ENCODE results near the gene TMEM120B.
A peak's percentile ranks its signal among the peaks of the same experiment; 100 is the strongest.
"Not testable (repeated sequence)": the region's sequence is repeated elsewhere in the genome, so short reads cannot be mapped to it uniquely, and the experiment has no call there.

The TMEM120B gene

DNA sequence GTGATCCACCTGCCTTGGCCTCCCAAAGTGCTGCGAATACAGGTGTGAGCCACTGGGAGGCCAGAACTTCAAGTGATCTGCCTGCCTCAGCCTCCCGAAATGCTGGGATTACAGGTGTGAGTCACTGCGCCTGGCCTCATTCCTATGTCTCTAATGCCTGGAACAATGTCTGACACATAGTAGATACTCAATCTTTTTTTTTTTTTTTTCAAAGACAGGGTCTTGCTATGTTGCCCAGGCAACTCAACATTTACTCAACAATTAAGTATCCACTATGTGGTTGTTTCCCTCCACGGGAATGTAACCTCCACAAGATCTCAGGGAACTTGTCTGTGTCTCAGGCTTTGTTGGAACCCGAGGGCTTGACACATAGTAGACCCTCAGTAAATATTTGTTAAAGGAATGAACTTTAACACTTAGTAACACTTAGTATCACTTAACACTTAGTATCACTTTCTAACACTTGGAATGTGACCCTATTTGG is 3.0 kb upstream of the TMEM120B start:
- peak; percentile 78 for DNase-seq

DNA sequence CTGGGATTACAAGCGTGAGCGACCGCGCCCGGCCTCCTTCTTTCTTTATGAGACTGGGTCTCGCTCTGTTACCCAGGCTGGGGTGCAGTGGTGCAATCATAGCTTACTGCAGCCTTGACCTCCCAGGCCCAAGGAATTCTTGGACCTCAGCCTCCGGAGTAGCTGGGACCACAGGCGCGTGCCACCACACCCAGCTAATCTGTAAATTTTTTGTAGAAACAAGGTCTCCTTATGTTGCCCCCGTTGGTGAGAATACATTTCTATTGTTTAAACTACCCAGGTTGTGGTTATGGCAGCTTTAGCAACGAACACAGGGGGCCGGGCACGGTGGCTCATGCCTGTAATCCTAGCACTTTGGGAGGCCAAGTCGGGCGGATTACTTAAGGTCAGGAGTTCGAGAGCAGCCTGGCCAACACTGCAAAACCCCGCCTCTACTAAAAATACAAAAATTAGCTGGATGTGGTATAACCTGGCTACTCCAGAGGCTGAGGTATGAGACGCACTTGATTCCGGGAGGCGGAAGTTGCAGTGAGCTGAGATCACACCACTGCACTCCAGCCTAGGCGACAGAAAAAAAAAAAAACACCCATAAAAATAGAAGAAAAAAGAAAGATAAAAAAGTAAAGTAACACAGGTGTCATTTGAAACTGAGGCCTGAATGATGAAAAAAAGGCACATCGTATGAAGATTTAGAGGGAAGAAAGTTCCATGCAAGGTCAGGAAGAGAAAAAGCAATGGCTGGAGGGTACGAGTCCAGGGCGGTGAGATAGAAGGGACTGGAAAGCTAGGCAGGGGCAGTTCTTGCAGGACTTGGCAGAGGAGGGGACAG is 977 bp upstream of the TMEM120B start:
- no peak for DNase-seq

DNA sequence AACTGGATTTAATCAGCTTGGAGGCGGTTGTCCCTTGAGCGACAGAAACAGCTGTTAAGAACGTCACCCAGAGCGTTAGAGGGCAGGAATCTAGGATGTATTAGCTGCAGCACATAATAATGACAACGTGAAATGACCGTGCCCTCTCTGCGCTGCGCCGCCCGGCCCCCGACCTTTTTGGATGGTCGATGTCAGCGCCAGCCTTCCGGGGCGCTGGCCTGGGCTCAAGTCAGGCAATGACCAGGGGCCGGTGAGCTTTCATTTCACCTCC is 427 bp upstream of the TMEM120B start:
- no peak for DNase-seq

DNA sequence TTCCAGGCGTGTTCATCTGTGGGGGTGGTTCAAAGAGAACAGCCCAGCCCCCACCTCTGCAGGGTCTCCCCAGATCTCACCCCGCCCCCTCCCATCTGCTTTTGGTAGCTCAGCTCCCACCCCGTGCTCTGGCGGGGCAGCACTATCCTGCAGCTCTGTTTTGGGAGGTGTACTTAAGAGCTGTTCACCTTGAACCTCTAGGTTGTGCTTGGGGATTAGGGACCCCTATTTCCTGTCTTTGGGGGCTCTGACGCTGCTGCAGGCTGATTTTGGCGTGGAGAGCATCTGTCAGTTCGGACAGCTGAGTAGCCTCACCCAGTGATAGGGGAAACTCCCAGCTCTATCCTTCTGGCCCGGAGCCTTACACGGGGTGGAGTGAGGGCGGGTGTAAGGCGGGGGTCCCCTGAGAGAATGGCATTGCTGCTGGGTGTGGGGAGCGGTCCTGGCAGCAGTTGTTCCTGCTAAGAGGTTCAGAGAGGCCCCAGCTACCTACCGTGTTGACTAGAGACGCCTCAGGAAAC is 765 bp downstream of the TMEM120B start:
- DNase-seq, result no peak

DNA sequence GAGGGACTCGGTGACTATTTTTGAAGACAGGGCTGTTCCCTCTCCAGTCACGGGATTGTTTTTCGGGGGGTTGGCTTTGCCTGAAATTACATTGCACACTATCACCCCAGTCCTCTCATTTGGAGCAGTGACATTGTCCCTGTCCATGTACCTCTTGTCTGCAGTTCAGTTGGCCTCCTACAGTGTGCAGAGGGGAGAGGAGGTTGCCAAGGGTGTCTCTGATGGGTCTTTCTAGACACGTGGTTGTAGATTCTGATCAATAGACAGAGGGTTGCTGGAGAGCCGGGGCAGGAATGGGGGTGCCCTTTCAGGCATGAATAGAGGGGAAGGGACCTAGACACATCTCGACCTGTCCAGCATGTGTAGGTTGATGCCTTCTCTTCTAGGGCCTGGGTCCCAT is 1.2 kb downstream of the TMEM120B start:
- no peak for DNase-seq

DNA sequence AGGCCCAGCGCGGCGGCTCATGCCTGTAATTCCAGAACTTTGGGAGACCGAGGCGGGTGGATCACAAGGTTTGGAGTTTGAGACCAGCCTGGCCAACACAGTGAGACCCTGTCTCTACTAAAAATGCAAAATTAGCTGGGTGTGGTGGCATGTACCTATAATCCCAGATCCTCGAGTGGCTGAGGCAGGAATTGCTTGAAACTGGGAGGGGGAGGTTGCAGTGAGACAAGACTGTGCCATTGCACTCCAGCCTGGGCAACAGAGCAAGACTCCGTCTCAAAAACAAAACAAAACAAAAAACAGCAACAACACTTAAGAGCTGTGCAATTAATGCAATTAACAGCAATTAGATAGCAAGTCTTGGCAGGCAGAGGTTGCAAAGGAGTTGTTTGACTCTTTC is 2.5 kb downstream of the TMEM120B start:
- DNase-seq, result not testable (repeated sequence)

DNA sequence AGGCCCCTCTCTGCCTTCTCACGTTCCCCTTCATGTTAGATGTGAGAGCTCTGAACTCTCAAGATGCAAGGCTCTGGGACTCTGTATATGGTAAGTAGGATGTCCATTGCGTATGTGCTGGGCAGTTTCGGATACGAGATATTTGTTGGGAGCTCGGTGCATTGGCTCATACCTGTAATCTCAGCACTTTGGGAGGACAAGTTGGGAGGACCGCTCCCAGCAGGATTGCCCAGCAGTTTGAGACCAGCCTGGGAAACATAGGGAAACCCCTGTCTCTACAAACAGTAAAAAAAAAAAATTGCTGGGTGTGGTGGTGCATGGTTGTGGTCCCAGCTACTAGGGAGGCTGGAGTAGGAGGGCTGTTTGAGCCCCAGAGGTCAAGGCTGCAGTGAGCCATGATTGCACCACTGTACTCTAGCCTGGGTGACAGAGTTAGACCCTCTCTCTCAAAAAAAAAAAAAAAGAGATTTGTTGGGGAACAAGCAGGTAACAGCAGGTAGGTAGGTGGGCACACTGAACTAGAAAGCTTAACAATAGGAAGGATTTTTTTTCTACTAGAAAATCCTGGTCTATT is 3.4 kb downstream of the TMEM120B start:
- no peak for DNase-seq

DNA sequence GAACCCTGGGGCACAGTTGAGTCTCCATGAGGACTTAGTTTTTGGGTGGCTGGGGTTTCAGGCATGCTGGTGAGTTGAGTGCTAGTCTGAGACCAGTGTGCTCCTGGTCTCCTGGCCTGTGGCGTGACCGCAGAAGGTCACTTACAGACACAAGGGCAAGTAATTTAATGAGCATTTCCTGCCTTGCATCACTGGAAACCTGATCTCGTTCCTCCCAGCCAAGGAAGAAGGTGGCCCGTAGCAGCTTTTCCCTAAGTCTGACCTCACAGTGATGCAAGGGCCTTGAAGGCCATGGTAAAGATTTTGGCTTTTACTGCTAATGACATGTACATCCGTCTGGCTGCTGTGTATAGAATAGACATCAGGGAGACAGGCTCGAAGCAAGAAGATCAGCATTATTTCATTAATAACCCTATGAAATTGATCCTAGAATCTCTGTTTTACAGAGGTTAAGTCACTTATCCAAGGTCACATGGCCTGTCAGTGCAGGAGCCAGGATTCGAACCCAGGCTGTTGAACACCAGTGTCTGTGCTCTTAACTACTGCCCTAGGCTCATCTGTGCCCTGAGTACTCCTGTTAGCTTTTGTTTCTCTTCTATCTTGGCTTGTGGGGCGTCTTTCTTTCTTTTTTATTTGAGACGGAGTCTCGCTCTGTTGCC is 4.6 kb downstream of the TMEM120B start:
- DNase-seq, result peak; percentile 83

DNA sequence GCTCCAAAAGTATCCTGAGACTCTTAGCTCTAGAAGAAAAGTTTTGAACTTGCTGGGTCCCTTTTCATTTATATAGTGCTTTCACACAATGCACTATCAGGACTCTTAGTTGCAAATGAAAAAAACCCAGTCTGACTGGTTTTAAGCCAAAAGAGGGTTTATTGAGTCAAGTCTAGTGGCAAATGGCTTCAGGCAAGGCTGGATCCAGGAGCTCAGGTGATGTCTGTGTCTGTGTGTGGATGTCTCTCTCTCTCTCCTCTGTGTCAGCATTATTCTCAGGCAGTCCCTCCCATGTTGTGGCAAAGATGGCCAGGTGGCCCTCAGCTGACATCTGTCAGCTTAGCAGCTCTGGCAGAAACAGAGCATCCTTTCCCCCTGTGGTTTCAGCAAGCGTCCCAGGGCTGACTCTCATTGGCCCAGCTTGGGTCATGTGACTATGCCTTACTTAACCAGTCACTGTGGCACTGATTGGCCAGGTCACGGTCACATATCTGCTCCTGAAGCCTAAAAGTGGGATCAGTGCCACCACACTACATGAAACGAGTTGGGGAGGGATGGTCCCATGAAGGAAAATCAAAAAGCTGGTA is 6.2 kb downstream of the TMEM120B start:
- DNase-seq, result no peak

DNA sequence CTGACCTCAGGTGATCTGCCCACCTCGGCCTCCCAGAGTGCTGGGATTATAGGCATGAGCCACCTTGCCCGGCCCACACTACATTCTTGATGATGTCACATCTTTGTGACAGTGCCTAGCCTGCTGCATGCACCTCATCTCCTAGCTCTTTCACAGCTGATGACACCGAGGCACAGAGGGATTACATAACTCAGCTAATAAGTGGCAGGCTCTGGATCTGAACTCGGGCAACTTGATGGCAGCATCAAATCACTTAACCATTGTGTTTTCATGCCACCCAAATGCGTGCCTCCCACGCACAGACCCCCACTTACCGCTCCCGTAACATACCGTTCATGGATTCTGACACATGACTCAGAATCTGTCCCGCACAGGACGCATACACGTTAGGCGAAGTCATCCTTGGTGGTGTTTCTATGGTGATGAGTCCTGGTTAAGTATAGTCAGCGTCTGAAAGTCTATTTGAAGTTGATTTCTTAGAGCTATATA is 7.4 kb downstream of the TMEM120B start:
- DNase-seq, result peak; percentile 90

DNA sequence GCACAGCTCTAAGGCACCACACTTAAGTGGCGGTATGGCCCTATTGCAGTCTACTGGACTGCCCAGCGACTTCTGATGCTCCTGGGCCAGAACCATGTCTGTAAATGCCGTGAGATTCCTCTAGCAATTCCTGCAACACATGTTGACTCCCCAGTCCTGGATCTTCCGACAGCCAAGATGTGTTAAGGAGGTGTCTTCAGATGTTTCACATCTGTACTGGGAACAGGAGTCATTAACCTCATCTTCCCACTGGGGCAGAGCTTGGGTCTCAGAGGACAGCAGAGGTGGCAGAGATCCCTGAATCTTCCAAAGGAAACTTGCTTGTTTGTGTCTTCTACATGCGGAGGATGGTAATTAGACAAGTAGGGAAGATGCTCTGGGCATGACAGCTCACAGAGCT is 8.2 kb downstream of the TMEM120B start:
- no peak for DNase-seq

DNA sequence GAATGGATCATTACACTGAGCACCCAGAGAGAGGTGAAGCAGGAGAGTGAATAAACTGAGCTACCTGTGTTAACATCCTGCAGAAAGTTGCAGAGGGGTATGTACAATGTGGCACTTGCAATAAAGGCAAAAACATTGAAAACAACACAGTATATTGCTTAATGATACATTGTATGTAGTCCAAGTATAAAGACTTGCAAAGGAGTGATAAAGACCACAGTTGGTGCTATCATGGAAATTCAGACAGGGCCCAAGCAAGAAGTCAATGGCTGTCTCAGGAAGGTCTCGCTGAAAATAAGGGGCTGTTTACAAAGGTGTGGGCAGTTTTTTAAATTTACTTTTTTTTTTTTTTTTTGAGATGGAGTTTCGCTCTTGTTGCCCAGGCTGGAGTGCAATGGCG is 10.0 kb downstream of the TMEM120B start:
- no peak for DNase-seq

DNA sequence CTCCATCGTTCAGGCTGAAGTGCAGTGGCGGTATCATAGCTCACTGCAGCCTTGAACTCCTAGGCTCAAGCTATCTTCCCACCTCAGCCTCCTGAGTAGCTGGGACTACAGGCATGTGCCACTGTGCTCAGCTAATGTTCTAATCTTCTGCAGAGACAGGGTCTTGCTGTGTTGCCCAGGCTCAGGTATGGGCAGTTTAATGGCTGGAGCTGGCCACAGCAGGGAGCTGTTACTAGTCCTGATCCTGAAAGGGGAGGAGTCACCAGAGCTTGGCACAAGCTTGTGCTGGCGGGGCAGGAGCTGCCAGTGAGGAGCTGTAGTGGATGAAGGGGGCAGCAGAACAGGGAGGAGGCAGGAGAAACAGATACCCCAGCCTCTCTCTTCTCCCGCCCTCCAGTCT is 10.6 kb downstream of the TMEM120B start:
- DNase-seq, result no peak

DNA sequence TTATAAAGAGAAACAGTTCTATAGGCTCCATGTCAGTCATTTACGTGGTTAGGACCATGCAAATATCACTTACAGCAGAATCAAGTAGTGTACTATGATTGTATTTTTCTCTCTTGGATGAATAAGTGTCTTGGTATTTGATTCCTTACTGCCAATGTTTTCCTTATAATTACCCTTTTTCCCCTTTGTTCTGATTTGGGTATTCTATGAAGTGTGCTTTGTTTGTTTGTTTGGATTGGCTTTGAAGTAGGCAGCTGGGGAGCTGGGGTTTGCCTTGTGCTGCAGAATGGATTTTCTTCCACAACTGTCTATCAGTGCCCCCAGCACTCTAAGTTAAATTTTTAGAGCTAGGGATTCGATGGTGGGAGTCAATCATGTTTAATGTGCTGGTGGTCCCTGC is 12.4 kb downstream of the TMEM120B start:
- DNase-seq, result no peak

DNA sequence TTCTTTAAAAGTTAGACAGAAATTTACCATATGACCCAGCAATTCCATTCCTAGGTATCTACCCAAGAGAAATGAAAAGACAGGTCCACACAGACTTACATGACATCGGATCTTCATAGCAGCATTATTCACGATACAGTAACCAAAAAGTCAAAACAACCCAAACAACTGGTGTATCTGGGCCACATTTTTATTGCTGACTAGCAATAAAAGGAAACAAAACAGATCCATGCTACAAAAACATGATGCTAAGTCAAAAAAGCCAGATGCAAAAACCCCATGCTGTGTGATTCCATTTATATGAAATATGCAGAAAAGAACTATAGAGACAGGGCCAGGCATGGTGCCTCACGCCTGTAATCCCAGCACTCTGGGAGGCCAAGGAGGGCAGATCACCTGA is 12.9 kb downstream of the TMEM120B start:
- no peak for DNase-seq

DNA sequence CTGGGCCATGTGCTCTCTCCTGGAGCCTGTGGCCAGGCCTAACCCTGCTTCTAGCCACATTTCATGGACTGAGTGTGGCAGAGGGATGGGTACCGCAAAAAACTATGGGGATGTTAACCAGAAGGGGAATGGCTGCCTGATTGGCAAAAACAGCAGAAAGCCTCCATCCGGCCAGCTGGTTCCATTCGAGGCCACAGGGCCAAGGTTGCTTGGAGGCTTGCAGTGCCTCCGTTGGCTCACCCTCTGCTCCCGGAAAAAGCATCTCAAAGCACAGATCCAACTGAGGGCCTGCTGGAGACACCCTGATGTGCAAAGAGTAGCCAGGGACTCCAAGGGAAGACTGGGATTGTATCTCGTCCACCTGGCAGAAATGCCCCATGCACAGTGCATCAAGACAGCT is 16.5 kb downstream of the TMEM120B start:
- DNase-seq, result no peak

DNA sequence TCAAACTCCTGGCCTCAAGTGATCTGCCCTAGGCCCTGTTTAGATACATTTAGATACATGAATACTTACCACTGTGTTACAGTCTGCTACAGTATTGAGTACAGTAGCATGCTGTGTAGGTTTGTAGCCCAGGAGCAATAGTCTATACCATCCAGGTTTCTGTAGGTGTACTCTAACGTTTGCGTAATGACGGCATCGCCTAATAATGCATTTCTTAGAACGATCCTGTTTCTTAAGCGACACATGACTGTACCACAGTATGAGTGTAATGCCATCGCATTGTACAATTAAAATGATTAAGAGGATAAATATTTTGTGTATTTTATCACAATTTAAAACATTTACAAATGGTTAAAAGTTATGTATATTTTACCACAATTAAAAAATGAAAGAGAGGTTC is 18.9 kb downstream of the TMEM120B start:
- no peak for DNase-seq

DNA sequence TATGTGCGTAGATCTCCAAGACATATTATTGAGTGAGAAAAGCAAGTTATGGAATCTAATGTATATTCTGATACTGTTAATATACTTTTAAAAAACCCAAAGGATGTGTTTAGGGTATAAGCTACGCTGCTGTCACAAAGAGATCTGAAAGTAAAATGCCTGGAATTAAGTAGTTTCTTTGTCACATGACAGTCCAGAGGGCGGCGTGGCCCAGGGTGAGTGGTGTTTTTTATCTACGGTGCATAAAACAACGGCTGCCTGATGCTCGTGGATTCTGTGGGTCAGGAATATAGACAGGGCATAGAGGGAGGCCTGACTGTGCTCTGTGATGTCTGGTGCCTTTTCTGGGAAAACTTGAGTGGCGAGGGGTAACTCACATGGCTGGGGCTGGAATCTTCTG is 21.3 kb downstream of the TMEM120B start:
- no peak for DNase-seq

DNA sequence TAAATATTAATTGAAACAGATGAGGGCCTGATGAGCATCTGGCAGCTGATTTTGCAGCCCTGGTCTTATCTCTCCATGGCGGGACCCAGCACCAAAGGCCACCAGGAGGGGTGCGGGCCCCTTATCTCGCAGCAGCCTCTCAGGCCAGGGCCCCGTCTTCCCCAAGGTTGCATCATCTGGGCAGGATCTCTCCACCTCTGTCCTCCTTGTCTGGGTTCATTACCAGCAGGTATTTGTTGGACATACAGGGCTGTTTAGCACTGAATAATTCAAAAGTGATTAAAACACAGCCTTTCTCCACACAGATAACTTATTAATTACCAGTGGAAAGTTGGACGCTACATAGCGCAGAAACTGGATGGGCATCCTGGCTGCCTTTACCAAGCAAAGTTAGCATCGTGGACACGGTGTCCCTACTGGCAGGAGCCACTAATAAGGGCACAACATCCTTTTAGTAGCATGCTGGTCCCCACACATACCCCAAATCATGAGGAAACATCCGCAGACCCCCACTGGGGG is 25.8 kb downstream of the TMEM120B start:
- DNase-seq, result no peak

DNA sequence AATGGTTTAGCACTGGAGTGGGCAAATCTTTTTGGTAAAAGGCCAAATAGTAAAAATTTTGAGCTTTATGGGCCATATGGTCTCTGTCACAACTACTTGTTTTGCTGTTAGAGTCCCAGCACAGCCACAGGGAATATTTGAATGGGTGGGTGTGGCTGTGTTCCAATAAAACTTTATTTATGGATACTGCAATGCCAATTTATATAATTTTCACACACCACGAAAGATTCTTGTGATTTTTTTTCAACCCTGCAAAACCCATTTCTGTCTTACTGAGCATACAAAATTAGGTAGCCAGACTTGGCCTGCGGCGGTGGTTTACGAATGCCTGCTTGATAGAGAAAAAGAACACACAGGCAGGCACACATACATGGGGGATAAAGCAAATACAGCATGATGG is 28.3 kb downstream of the TMEM120B start:
- no peak for DNase-seq

DNA sequence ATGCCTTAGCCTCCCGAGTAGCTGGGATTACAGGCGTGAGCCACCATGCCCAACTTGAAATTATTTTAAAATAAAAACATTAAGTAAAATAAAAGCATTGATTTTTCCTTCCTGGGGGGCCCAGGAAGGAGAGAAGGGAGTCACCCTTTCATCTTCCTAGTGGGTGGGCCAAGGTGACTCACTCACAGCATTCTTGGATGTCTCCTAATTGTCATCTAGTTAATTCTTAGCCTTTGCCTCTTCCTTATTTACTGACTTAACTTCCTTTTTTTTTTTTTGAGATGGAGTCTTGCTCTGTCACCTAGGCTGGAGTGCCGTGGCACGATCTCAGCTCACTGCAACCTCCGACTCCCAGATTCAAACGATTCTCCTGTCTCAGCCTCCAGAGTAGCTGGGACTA is 29.2 kb downstream of the TMEM120B start:
- no peak for DNase-seq

DNA sequence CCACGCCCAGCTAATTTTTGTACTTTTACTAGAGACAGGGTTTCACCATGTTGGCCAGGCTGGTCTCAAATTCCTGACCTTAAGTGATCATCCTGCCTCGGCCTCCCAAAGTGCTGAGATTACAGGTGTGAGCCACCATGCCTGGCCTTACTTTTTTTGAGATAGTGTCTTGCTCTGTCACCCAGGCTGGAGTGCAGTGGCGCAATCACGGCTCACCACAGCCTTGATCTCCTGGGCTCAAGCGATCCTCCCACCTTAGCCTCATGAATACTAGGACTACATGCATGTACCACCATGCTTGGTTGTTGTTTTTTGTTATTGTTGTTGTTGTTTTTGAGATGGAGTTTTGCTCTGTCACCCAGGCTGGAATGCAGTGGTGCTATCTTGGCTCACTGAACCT is 33.0 kb downstream of the TMEM120B start:
- not testable (repeated sequence) for DNase-seq

DNA sequence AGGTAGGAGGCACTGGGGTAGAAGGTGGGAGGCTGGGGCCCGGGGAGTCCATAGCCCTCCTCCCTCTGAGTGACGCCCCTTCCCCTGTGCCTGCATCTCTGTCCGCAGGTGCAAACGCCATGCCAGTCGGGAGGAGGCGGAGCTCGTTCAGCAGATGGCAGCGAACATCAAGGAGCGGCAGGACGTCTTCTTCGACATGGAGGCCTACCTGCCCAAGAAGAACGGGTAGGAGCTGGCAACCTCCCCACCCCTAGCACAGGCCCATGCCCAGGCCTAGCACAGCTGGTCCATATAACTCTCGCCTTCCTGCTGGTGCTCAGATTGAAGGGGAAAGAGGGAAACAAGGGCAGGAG is 35.6 kb downstream of the TMEM120B start:
- DNase-seq, result no peak

Data from fibroblast of upper back skin (primary cell).